NCI-H446 treated with DMSO at 0.1 percent for 48 hours (cell line): ENCODE results near the gene KRT27.
A peak's percentile ranks its signal among the peaks of the same experiment; 100 is the strongest.
"Not testable (repeated sequence)": the region's sequence is repeated elsewhere in the genome, so short reads cannot be mapped to it uniquely, and the experiment has no call there.

Experiments
- DNase-seq: peaks from one replicate; lab custom pipeline; 2025; lab: John Stamatoyannopoulos, UW

KRT27 gene

GRCh38 chr17:40782450-40782849 is at the start of gene KRT27:
Gene KRT27, minus strand, starts transcription at chr17:40782550. Its CDS starts 57 bp downstream, at chr17:40782493.
- no peak for DNase-seq

GRCh38 chr17:40830085-40830776 is 47.9 kb upstream of the KRT27 start:
- no peak for DNase-seq

- DNase-seq = no peak
These were observed 46.2 kb upstream of the KRT27 start for GRCh38 chr17:40828454-40829044.

- no peak for DNase-seq
These were observed 45.5 kb upstream of the KRT27 start for GRCh38 chr17:40827746-40828453.

- DNase-seq = no peak
These were observed 43.2 kb upstream of the KRT27 start for GRCh38 chr17:40825599-40825998.

- no peak for DNase-seq
These were observed 41.9 kb upstream of the KRT27 start for GRCh38 chr17:40824015-40824832.

- no peak for DNase-seq
These were observed 39.9 kb upstream of the KRT27 start, which contains the start of gene KRT10 for GRCh38 chr17:40822132-40822812. Gene KRT10, minus strand, starts transcription at chr17:40822614. Its CDS starts 29 bp downstream, at chr17:40822585.

GRCh38 chr17:40821536-40821935 is 39.2 kb upstream of the KRT27 start:
- no peak for DNase-seq

- no peak for DNase-seq
These were observed 38.0 kb upstream of the KRT27 start for GRCh38 chr17:40820228-40820838.

GRCh38 chr17:40819528-40820125 is 37.3 kb upstream of the KRT27 start:
- DNase-seq = no peak

GRCh38 chr17:40818733-40819527 is 36.6 kb upstream of the KRT27 start:
- peak; percentile 41 for DNase-seq

GRCh38 chr17:40818343-40818732 is 36.0 kb upstream of the KRT27 start:
- no peak for DNase-seq

- DNase-seq = no peak
These were observed 34.8 kb upstream of the KRT27 start for GRCh38 chr17:40817103-40817682.

GRCh38 chr17:40816569-40816968 is 34.2 kb upstream of the KRT27 start:
- DNase-seq = no peak

GRCh38 chr17:40815381-40815780 is 33.0 kb upstream of the KRT27 start:
- DNase-seq = no peak

- DNase-seq = not testable (repeated sequence)
These were observed 32.3 kb upstream of the KRT27 start for GRCh38 chr17:40814657-40815056.

- DNase-seq = no peak
These were observed 31.5 kb upstream of the KRT27 start for GRCh38 chr17:40813804-40814203.

GRCh38 chr17:40812639-40813038 is 30.3 kb upstream of the KRT27 start:
- no peak for DNase-seq

- DNase-seq = no peak
These were observed 28.1 kb upstream of the KRT27 start for GRCh38 chr17:40810494-40810893.
